Mesenchymal stem cell (in vitro differentiated cells and primary cell): Measurements from ENCODE around the gene TBC1D21.

Experiments used
- DNase-seq: peaks from one replicate; pipeline ENCODE4 v3.0.0-alpha.2; 2013
- H2AFZ ChIP-seq: one replicate; pipeline ENCODE4 v1.6.1; 2013; ENCODE audit warnings: low read depth, mild to moderate bottlenecking, control low read depth, inconsistent platforms, low read length, moderate library complexity
- H2AK5ac ChIP-seq: 2 replicates; pipeline ENCODE4 v1.6.1; 2013; ENCODE audit warnings: low read length, moderate library complexity, mild to moderate bottlenecking, inconsistent platforms; ENCODE audit not compliant: severe bottlenecking
- H2BK120ac ChIP-seq: one replicate; pipeline ENCODE4 v1.6.1; 2013; ENCODE audit warnings: low read depth, mild to moderate bottlenecking, inconsistent platforms, low read length, moderate library complexity
- H2BK12ac ChIP-seq, 2 experiments: one replicate each; pipeline ENCODE4 v1.6.1; 2013; ENCODE audit warnings: inconsistent platforms in 2 of 2, low read length in 2 of 2, mild to moderate bottlenecking in 2 of 2, moderate library complexity in 2 of 2, control low read depth in 1 of 2
- H2BK15ac ChIP-seq: one replicate; pipeline ENCODE4 v1.6.1; 2013; ENCODE audit warnings: mild to moderate bottlenecking, low read depth, inconsistent platforms; ENCODE audit not compliant: poor library complexity, severe bottlenecking
- H2BK5ac ChIP-seq: 2 replicates; pipeline ENCODE4 v1.6.1; 2013; ENCODE audit warnings: low read depth, mild to moderate bottlenecking, low read length, control low read depth, inconsistent platforms; ENCODE audit not compliant: poor library complexity, severe bottlenecking
- H3K14ac ChIP-seq, 2 experiments: one replicate each; pipeline ENCODE4 v1.6.1; 2013; ENCODE audit warnings: inconsistent platforms in 2 of 2, low read length in 2 of 2, control low read depth in 1 of 2, mild to moderate bottlenecking in 1 of 2, moderate library complexity in 1 of 2
- H3K18ac ChIP-seq, 2 experiments: one replicate each; pipeline ENCODE4 v1.6.1; 2013; ENCODE audit warnings: inconsistent platforms in 2 of 2, low read length in 2 of 2, control low read depth in 1 of 2, low read depth in 1 of 2, mild to moderate bottlenecking in 1 of 2
- H3K23ac ChIP-seq, 2 experiments: one replicate each; pipeline ENCODE4 v1.6.1; 2013; ENCODE audit warnings: inconsistent platforms in 2 of 2, low read length in 2 of 2, mild to moderate bottlenecking in 2 of 2, moderate library complexity in 2 of 2, control low read depth in 1 of 2
- H3K27ac ChIP-seq: 2 replicates; pipeline ENCODE4 v1.5.1; 2013; ENCODE audit warnings: mild to moderate bottlenecking, moderate library complexity, low read length, control low read depth, inconsistent platforms; ENCODE audit not compliant: poor library complexity, severe bottlenecking
- H3K27me3 ChIP-seq, 2 experiments: 2 replicates each; pipeline versions ENCODE4 v1.6.1 to v1.7.0; 2013; ENCODE audit warnings: low read length in 2 of 2, mild to moderate bottlenecking in 2 of 2, moderate library complexity in 2 of 2, control low read depth in 1 of 2, inconsistent platforms in 1 of 2; ENCODE audit not compliant: control insufficient read depth in 1 of 2, insufficient read depth in 1 of 2
- H3K36me3 ChIP-seq, 2 experiments: 2 replicates each; pipeline versions ENCODE4 v1.6.1 to v1.7.0; 2013; ENCODE audit warnings: low read length in 2 of 2, control low read depth in 1 of 2, inconsistent platforms in 1 of 2, low read depth in 1 of 2, mild to moderate bottlenecking in 1 of 2; ENCODE audit not compliant: insufficient read depth in 2 of 2, control insufficient read depth in 1 of 2
- H3K4ac ChIP-seq, 2 experiments: one replicate each; pipeline ENCODE4 v1.6.1; 2013; ENCODE audit warnings: inconsistent platforms in 2 of 2, low read length in 2 of 2, mild to moderate bottlenecking in 2 of 2, moderate library complexity in 2 of 2, control low read depth in 1 of 2, low read depth in 1 of 2
- H3K4me1 ChIP-seq: 2 replicates; pipeline ENCODE4 v1.6.1; 2013; ENCODE audit warnings: low read depth, low read length, control low read depth; ENCODE audit not compliant: control insufficient read depth, insufficient read depth
- H3K4me2 ChIP-seq: 2 replicates; pipeline ENCODE4 v1.6.1; 2013; ENCODE audit warnings: low read length, mild to moderate bottlenecking, inconsistent platforms; ENCODE audit not compliant: poor library complexity, severe bottlenecking
- H3K4me3 ChIP-seq, 2 experiments: 2 replicates each; pipeline versions ENCODE4 v1.5.1 to v1.7.0; 2013; ENCODE audit warnings: low read length in 2 of 2, mild to moderate bottlenecking in 2 of 2, control low read depth in 1 of 2, low read depth in 1 of 2; ENCODE audit not compliant: insufficient read depth in 1 of 2
- H3K79me1 ChIP-seq: replicated peaks from 2 replicates; pipeline ENCODE4 v1.6.1; 2013; ENCODE audit warnings: mild to moderate bottlenecking, control low read depth, low read length, inconsistent platforms; ENCODE audit not compliant: poor library complexity, severe bottlenecking
- H3K9ac ChIP-seq: 2 replicates; pipeline ENCODE4 v1.7.0; 2013; ENCODE audit warnings: mild to moderate bottlenecking, low read length, moderate library complexity
- H3K9me3 ChIP-seq: 2 replicates; pipeline ENCODE4 v1.7.0; 2013; ENCODE audit warnings: mild to moderate bottlenecking, low read length; ENCODE audit not compliant: control insufficient read depth
- H4K8ac ChIP-seq: one replicate; pipeline ENCODE4 v1.6.1; 2013; ENCODE audit warnings: inconsistent platforms, mild to moderate bottlenecking, low read length, moderate library complexity
- H4K91ac ChIP-seq: one replicate; pipeline ENCODE4 v1.6.1; 2013; ENCODE audit warnings: mild to moderate bottlenecking, low read length, inconsistent platforms
- WGBS: methylation state at CpG from one replicate; pipeline ENCODE4 v1.1.7; 2013; ENCODE audit warnings: mixed read lengths; 5-methylcytosine and 5-hydroxymethylcytosine counted together

TBC1D21 gene

DNA sequence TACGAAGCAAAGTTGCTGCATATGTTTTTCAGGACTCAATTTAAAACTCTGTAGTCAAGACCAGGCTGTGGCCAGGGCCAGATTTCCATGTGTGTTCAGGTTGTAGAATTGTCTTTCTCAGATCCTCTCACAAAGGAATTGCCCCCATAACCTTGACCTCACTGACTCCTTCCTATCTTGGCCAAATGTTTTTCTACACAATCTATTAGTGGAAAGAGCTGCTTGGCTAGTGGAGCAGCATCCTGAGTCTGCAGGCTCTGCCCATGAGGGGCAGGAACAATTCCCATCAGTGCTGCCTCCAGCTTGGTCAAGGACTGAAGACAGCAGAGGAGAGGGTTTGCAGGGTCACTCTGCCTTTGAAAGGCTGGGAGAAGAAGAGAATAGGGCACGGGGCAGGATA lies 6.9 kb upstream of the TBC1D21 start:
- Histone ChIP-seq H3K79me1 (no peaks in the 10 kb centered on the region), H2BK12ac (no peak overlapping the region), H3K14ac (no peak overlapping the region), H3K36me3 (no peaks in the 10 kb centered on the region), H2AFZ (no peak overlapping the region), H2BK5ac (no peak overlapping the region), H3K23ac (no peak overlapping the region), H2AK5ac (no peak overlapping the region), H3K27ac (no peak overlapping the region), H3K18ac (no peak overlapping the region), H3K9ac (no peak overlapping the region), H4K91ac (no peak overlapping the region), H2BK15ac (no peak overlapping the region), H2BK120ac (no peak overlapping the region), H3K9me3 (peaks cover 4% of the 10 kb centered on the region), H3K4me1 (no peaks in the 10 kb centered on the region), H3K4me2 (no peak overlapping the region), H3K4ac (no peak overlapping the region), H3K4me3 (no peak overlapping the region), H3K27me3 (peaks cover 71 to 90% of the 10 kb centered on the region in 2 experiments), H4K8ac (no peak overlapping the region)
- no peak for DNase-seq
- 85% methylated on average over 2 of the region's 2 CpGs for WGBS

DNA sequence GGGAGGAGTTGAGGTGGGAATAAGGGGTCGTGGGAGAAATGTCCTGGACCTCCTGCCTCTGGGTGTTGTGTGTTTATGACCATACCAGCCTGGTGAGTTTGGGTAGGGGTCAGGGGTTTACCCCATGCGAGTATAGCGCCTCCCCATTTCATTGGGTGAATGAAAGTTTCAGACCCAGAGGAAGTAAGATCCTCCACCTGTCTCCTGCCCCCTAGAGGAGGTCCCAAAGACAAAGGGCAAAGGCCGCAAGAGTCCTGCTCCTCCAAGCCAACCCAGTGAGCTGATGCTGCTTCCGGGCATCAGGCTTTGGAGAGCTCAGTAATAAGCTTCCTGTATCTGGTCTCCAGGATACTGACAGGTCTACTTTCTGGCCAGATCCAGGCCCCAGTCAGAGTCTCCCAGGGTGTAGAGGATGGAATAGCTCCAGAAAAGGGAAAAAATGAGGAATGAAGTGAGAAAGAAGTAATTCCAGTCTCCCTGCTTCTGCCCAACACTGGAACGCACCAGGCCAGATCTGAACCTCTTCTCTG lies 6.4 kb upstream of the TBC1D21 start:
- 40% methylated on average over 6 of the region's 6 CpGs for WGBS
- Histone ChIP-seq H2BK12ac (no peak overlapping the region), H3K18ac (no peak overlapping the region), H3K23ac (no peak overlapping the region), H4K8ac (no peak overlapping the region), H3K27ac (no peak overlapping the region), H2AK5ac (no peak overlapping the region), H3K27me3 (peaks cover 70 to 87% of the 10 kb centered on the region in 2 experiments), H2AFZ (no peak overlapping the region), H3K4me2 (no peak overlapping the region), H3K79me1 (no peaks in the 10 kb centered on the region), H3K14ac (no peak overlapping the region), H3K36me3 (no peaks in the 10 kb centered on the region), H3K4me1 (no peaks in the 10 kb centered on the region), H2BK5ac (no peak overlapping the region), H4K91ac (no peak overlapping the region), H2BK15ac (no peak overlapping the region), H3K9me3 (peaks cover 4% of the 10 kb centered on the region), H3K9ac (no peak overlapping the region), H3K4ac (no peak overlapping the region), H2BK120ac (no peak overlapping the region), H3K4me3 (no peak overlapping the region)
- no peak for DNase-seq

DNA sequence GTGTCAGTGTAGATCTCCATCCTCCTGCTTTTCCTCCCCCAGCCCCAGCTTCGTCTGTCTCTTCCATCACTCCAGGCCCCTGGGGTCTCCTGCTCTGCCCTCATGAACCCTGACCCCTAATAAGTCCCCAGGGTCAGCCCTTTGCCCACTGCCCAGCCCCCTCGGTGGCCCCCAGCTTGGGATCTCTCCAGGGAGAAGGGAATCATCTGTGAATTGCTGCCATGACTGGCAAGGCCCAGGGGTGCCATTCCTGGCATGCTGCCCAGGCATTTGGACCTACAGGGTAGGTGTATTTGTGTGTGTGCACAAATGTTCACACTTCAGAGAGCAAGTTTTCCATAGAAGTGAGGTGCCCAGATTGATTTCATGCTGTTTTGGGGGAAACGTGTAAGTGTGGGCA lies 5.9 kb upstream of the TBC1D21 start:
- Histone ChIP-seq H2BK5ac (no peak overlapping the region), H3K14ac (no peak overlapping the region), H2AK5ac (no peak overlapping the region), H2BK15ac (no peak overlapping the region), H3K18ac (no peak overlapping the region), H3K27me3 (peaks cover 70 to 83% of the 10 kb centered on the region in 2 experiments), H3K4me2 (no peak overlapping the region), H3K79me1 (no peaks in the 10 kb centered on the region), H3K23ac (no peak overlapping the region), H2BK120ac (no peak overlapping the region), H3K4ac (no peak overlapping the region), H3K9ac (no peak overlapping the region), H4K8ac (no peak overlapping the region), H4K91ac (no peak overlapping the region), H2AFZ (no peak overlapping the region), H3K9me3 (peaks cover 4% of the 10 kb centered on the region), H3K27ac (no peak overlapping the region), H3K4me1 (no peaks in the 10 kb centered on the region), H3K36me3 (no peaks in the 10 kb centered on the region), H3K4me3 (no peak overlapping the region), H2BK12ac (no peak overlapping the region)
- 72% methylated on average over 3 of the region's 3 CpGs for WGBS
- no peak for DNase-seq

DNA sequence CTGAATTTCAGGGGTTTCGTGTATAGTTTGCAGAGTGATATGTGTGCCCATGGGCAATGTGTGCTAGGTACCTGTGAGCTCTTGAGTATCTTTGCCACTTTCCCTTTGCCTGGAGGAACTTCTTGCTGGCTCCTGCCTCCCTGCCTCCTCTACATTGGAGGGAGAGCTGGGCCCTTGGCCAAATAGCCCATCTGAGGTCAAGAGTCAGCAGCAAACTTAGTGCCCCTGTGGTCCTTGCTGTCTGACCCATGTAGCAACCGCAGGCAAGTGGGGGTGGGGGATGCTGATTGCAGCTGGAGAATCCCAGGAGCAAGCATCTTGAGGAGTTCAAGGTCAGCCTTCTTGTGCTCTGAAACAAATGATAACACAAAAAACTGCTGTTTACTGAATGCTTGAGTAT lies 5.4 kb upstream of the TBC1D21 start:
- Histone ChIP-seq H4K8ac (no peak overlapping the region), H3K18ac (no peak overlapping the region), H3K14ac (no peak overlapping the region), H2BK12ac (no peak overlapping the region), H3K4me1 (no peaks in the 10 kb centered on the region), H2AFZ (no peak overlapping the region), H3K23ac (no peak overlapping the region), H3K4ac (no peak overlapping the region), H3K4me3 (no peak overlapping the region), H2AK5ac (no peak overlapping the region), H2BK15ac (no peak overlapping the region), H2BK5ac (no peak overlapping the region), H4K91ac (no peak overlapping the region), H3K4me2 (no peak overlapping the region), H3K27me3 (peaks cover 74 to 78% of the 10 kb centered on the region in 2 experiments), H3K9me3 (peaks cover 4% of the 10 kb centered on the region), H3K27ac (no peak overlapping the region), H3K79me1 (no peaks in the 10 kb centered on the region), H3K9ac (no peak overlapping the region), H3K36me3 (no peaks in the 10 kb centered on the region), H2BK120ac (no peak overlapping the region)
- DNase-seq: no peak
- 78% methylated on average over 2 of the region's 2 CpGs for WGBS
